Neural cell (in vitro differentiated cells): ENCODE measurements around the gene PHOSPHO1. TPM values are rescaled to one million over a fixed set of nuclear protein-coding genes. Genes with fewer than 3 reads are reported as not detected.

Source experiments
- H2AFZ ChIP-seq: fragments of 200-600, 300-800 bp; sonication (generic), shearing (Covaris generic); 2 replicates; pipeline ENCODE4 v1.6.0; 2014; ENCODE audit warnings: low read depth, mild to moderate bottlenecking, antibody characterized with exemption, low read length, moderate library complexity
- H3F3A ChIP-seq: fragments of 200-600 bp; shearing (Covaris generic); 2 replicates; pipeline ENCODE4 v1.6.1; 2016; ENCODE audit warnings: mild to moderate bottlenecking, moderate library complexity, mixed read lengths, antibody characterized with exemption, low read length; ENCODE audit not compliant: insufficient read depth, poor library complexity, severe bottlenecking
- H3K27ac ChIP-seq: fragments of 200-600, 300-800 bp; sonication (generic), shearing (Covaris generic); 2 replicates; pipeline ENCODE4 v1.5.1; 2014; ENCODE audit warnings: mild to moderate bottlenecking, low read length, moderate library complexity
- H3K27me3 ChIP-seq: fragments of 300-800, 200-600 bp; sonication (generic), shearing (Covaris generic); 2 replicates; pipeline ENCODE4 v1.6.0; 2014; ENCODE audit warnings: mild to moderate bottlenecking, low read depth, low read length, moderate library complexity; ENCODE audit not compliant: insufficient read depth
- H3K36me3 ChIP-seq: fragments of 300-800, 200-600 bp; sonication (generic), shearing (Covaris generic); 2 replicates; pipeline ENCODE4 v1.5.1; 2014; ENCODE audit warnings: mild to moderate bottlenecking, antibody characterized with exemption, low read length, moderate library complexity; ENCODE audit not compliant: insufficient read depth
- H3K4me2 ChIP-seq: fragments of 300-800, 200-600 bp; sonication (generic), shearing (Covaris generic); 2 replicates; pipeline ENCODE4 v1.6.0; 2014; ENCODE audit warnings: mild to moderate bottlenecking, low read length
- H3K4me3 ChIP-seq: fragments of 300-800, 200-600 bp; sonication (generic), shearing (Covaris generic); 2 replicates; pipeline ENCODE4 v1.5.1; 2014; ENCODE audit warnings: mild to moderate bottlenecking, low read length, moderate library complexity
- H3K79me2 ChIP-seq: fragments of 200-600 bp; shearing (Covaris generic); replicated peaks from 2 replicates; pipeline ENCODE4 v1.6.0; 2014; ENCODE audit warnings: mild to moderate bottlenecking, low read length, moderate library complexity; ENCODE audit not compliant: insufficient read depth
- H3K9ac ChIP-seq: fragments of 300-800, 200-600 bp; sonication (generic), shearing (Covaris generic); 2 replicates; pipeline ENCODE4 v1.6.1; 2016; ENCODE audit warnings: mild to moderate bottlenecking, low read length, mixed read lengths
- H3K9me2 ChIP-seq: fragments of 200-600 bp; shearing (Covaris generic); 2 replicates; pipeline ENCODE4 v1.6.1; 2016; ENCODE audit warnings: mild to moderate bottlenecking, low read length, mixed read lengths; ENCODE audit not compliant: insufficient read depth
- H3K9me3 ChIP-seq: fragments of 200-600, 300-800 bp; sonication (generic), shearing (Covaris generic); 2 replicates; pipeline ENCODE4 v1.6.1; 2016; ENCODE audit warnings: mild to moderate bottlenecking, mixed run types, low read length, moderate library complexity, mixed read lengths
- H4K20me1 ChIP-seq: fragments of 200-600 bp; shearing (Covaris generic); 2 replicates; pipeline ENCODE4 v1.6.1; 2016; ENCODE audit warnings: mild to moderate bottlenecking, mixed run types; ENCODE audit not compliant: insufficient read depth
- CTCF ChIP-seq: fragments of 450-650 bp; IDR thresholded peaks from 2 replicates; pipeline ENCODE4 v1.5.1; 2014; ENCODE audit warnings: antibody characterized with exemption, mild to moderate bottlenecking, moderate library complexity; ENCODE audit not compliant: poor library complexity, severe bottlenecking
- EP300 ChIP-seq: fragments of 450-650 bp; conservative IDR thresholded peaks from 2 replicates; pipeline ENCODE4 v1.6.1; 2014; ENCODE audit warnings: antibody characterized with exemption, mild to moderate bottlenecking, moderate library complexity; ENCODE audit not compliant: poor library complexity, severe bottlenecking
- EZH2 ChIP-seq: fragments of 200-600, 300-800 bp; shearing (Covaris generic), sonication (generic); IDR thresholded peaks from 2 replicates; pipeline ENCODE4 v1.6.1; 2014; ENCODE audit warnings: antibody characterized with exemption, low read length, borderline replicate concordance, mild to moderate bottlenecking; ENCODE audit not compliant: insufficient read depth, poor library complexity, severe bottlenecking
- MXI1 ChIP-seq: fragments of 450-650 bp; conservative IDR thresholded peaks from 2 replicates; pipeline ENCODE4 v1.6.1; 2014; ENCODE audit warnings: antibody characterized with exemption, mild to moderate bottlenecking; ENCODE audit not compliant: poor library complexity, severe bottlenecking
- POLR2AphosphoS5 ChIP-seq: IDR thresholded peaks from 2 replicates; pipeline ENCODE4 v1.6.1; 2012
- RAD21 ChIP-seq: fragments of 450-650 bp; conservative IDR thresholded peaks from 2 replicates; pipeline ENCODE4 v1.6.1; 2014; ENCODE audit warnings: antibody characterized with exemption, mild to moderate bottlenecking, moderate library complexity
- REST ChIP-seq: IDR thresholded peaks from 2 replicates; pipeline ENCODE4 v1.6.1; 2012; ENCODE audit warnings: borderline replicate concordance
- SMC3 ChIP-seq: fragments of 450-650 bp; conservative IDR thresholded peaks from 2 replicates; pipeline ENCODE4 v1.6.1; 2014; ENCODE audit warnings: antibody characterized with exemption, mild to moderate bottlenecking, moderate library complexity; ENCODE audit not compliant: poor library complexity
- TAF1 ChIP-seq: IDR thresholded peaks from 2 replicates; pipeline ENCODE4 v1.6.1; 2012; ENCODE audit warnings: low read depth
- polyA plus RNA-seq: library from polyadenylated mRNA; depleted of rRNA; stranded (reverse); fragments of >200 nt; gene quantifications from 2 replicates; pipeline ENCODE4 v1.2.3, GENCODE V29; 2014

PHOSPHO1 gene
- polyA plus RNA-seq, 1 donor from 2014 or later = not detected

GRCh38 chr17:49191409-49191916, 39.1 kb downstream of the PHOSPHO1 start:
- no peaks in the 10 kb centered on the region for H3K9me3 ChIP-seq
- no peaks in the 10 kb centered on the region for H3F3A ChIP-seq
- no peaks in the 10 kb centered on the region for H3K79me2 ChIP-seq
- peak overlapping the region; percentile 88 for H3K27ac ChIP-seq
- H2AFZ ChIP-seq = peak overlapping the region; percentile 61
- H3K27me3 ChIP-seq = no peaks in the 10 kb centered on the region
- H3K4me3 ChIP-seq = peak overlapping the region; percentile 92
- H3K9ac ChIP-seq = peak overlapping the region; percentile 76
- TF ChIP-seq EZH2 = no peak
- TF ChIP-seq POLR2AphosphoS5 = no peak
- TF ChIP-seq REST = no peak
- TF ChIP-seq SMC3 = no peak
- no peak for TF ChIP-seq TAF1
- no peak for TF ChIP-seq EP300
- no peak for TF ChIP-seq MXI1
- TF ChIP-seq CTCF = no peak
- TF ChIP-seq RAD21 = no peak
- H3K9me2 ChIP-seq = no peaks in the 10 kb centered on the region
- H3K4me2 ChIP-seq = peak overlapping the region; percentile 97
- H3K36me3 ChIP-seq = no peaks in the 10 kb centered on the region
- no peaks in the 10 kb centered on the region for H4K20me1 ChIP-seq

GRCh38 chr17:49190932-49191331, 39.7 kb downstream of the PHOSPHO1 start:
- H3K4me3 ChIP-seq = no peak overlapping the region
- H3K27ac ChIP-seq = no peak overlapping the region
- no peaks in the 10 kb centered on the region for H4K20me1 ChIP-seq
- H3K9me3 ChIP-seq = no peaks in the 10 kb centered on the region
- no peak overlapping the region for H2AFZ ChIP-seq
- H3K9ac ChIP-seq = no peak overlapping the region
- no peaks in the 10 kb centered on the region for H3K36me3 ChIP-seq
- no peak overlapping the region for H3K4me2 ChIP-seq
- H3F3A ChIP-seq = no peaks in the 10 kb centered on the region
- H3K79me2 ChIP-seq = no peaks in the 10 kb centered on the region
- TF ChIP-seq MXI1 = no peak
- TF ChIP-seq REST = no peak
- no peak for TF ChIP-seq RAD21
- TF ChIP-seq POLR2AphosphoS5 = no peak
- TF ChIP-seq EP300 = no peak
- TF ChIP-seq TAF1 = no peak
- TF ChIP-seq SMC3 = no peak
- no peak for TF ChIP-seq EZH2
- TF ChIP-seq CTCF = no peak
- H3K9me2 ChIP-seq = no peaks in the 10 kb centered on the region
- no peaks in the 10 kb centered on the region for H3K27me3 ChIP-seq
